ENCODE measurements around the gene FLNC. TPM values are rescaled to one million over a fixed set of nuclear protein-coding genes. Genes with fewer than 3 reads are reported as not detected.

The FLNC gene
- total and polyA plus RNA-seq, 2 of the 13 experiments (the other 11 are each of a cell fraction or from before 2014, with no cell fraction given) = 0.02 TPM; not detected in 1

GRCh38 chr7:128883622-128884448 is 53.6 kb downstream of the FLNC start (continued):
- TF ChIP-seq ZGPAT (CRISPR knock-in tag; IDR thresholded peaks at IDR 0.05) (peak; percentile 46), ZNF776 (CRISPR knock-in tag; IDR thresholded peaks at IDR 0.05) (no peak), DPF2 (CRISPR knock-in tag; IDR thresholded peaks at IDR 0.05; ENCODE audit: borderline replicate concordance, low read depth) (no peak), ZNF331 (CRISPR knock-in tag; IDR thresholded peaks at IDR 0.05) (0 out of 2 replicates have a peak, but pooled peaks have one; percentile 25), ZNF446 (CRISPR knock-in tag; IDR thresholded peaks at IDR 0.05) (no peak), ZMYM2 (CRISPR knock-in tag; IDR thresholded peaks at IDR 0.05) (no peak), BHLHE40 (IDR thresholded peaks at IDR 0.05; ENCODE audit: low read length) (no peak), NR2C2 (CRISPR knock-in tag; IDR thresholded peaks at IDR 0.05; ENCODE audit: borderline replicate concordance) (peak; percentile 53; the same call in 1 of the 2 replicates), KDM2A (CRISPR knock-in tag; IDR thresholded peaks at IDR 0.05; ENCODE audit: borderline replicate concordance, low read depth) (peak; percentile 29; the same call in 1 of the 2 replicates), TBX2 (CRISPR knock-in tag; IDR thresholded peaks at IDR 0.05; ENCODE audit: borderline replicate concordance) (peak; percentile 70), HNF4G (IDR thresholded peaks at IDR 0.05; ENCODE audit: borderline replicate concordance, low read depth, low read length) (0 out of 2 replicates have a peak, but pooled peaks have one; percentile 5), HNF4G (CRISPR knock-in tag; IDR thresholded peaks at IDR 0.05; ENCODE audit: borderline replicate concordance, low read depth) (no peak), GATAD2A (CRISPR knock-in tag; IDR thresholded peaks at IDR 0.05) (peak; percentile 39; the same call in 1 of the 2 replicates), ZBTB14 (CRISPR knock-in tag; IDR thresholded peaks at IDR 0.05) (no peak), LRRFIP1 (CRISPR knock-in tag; conservative IDR thresholded peaks at IDR 0.05) (no peak), GPBP1L1 (CRISPR knock-in tag; IDR thresholded peaks at IDR 0.05) (no peak), RFX5 (IDR thresholded peaks at IDR 0.05; ENCODE audit: low read depth, low read length) (no peak), ZNF160 (CRISPR knock-in tag; IDR thresholded peaks at IDR 0.05) (no peak), BCL6 (CRISPR knock-in tag; IDR thresholded peaks at IDR 0.05) (no peak)
